Superior temporal gyrus (tissue), 1 donor: ENCODE data around the gene MNX1.

Source experiments
- DNase-seq: peaks from one replicate; pipeline ENCODE4 v3.0.0-alpha.2; 2016; ENCODE audit errors: extremely low spot score

Gene MNX1

GRCh38 chr7:157010588-157011332 lies at the start of gene MNX1:
Gene MNX1 (minus strand): TSS chr7:157010663. CDS start chr7:157010350, 313 bp downstream.
- DNase-seq, result no peak

GRCh38 chr7:157059534-157059933 lies 49.1 kb upstream of the MNX1 start:
- DNase-seq, result no peak

- no peak for DNase-seq
Measured at GRCh38 chr7:157058701-157059100, 48.2 kb upstream of the MNX1 start.

- no peak for DNase-seq
Measured at GRCh38 chr7:157058068-157058467, 47.6 kb upstream of the MNX1 start.

GRCh38 chr7:157056957-157057902 lies 46.8 kb upstream of the MNX1 start:
- DNase-seq, result no peak

- no peak for DNase-seq
Measured at GRCh38 chr7:157056246-157056645, 45.8 kb upstream of the MNX1 start.

- no peak for DNase-seq
Measured at GRCh38 chr7:157054927-157055326, 44.5 kb upstream of the MNX1 start.

- no peak for DNase-seq
Measured at GRCh38 chr7:157053118-157053517, 42.7 kb upstream of the MNX1 start.

- no peak for DNase-seq
Measured at GRCh38 chr7:157047148-157047547, 36.7 kb upstream of the MNX1 start.

GRCh38 chr7:157046681-157047080 lies 36.2 kb upstream of the MNX1 start:
- no peak for DNase-seq

GRCh38 chr7:157044943-157045660 lies 34.6 kb upstream of the MNX1 start:
- DNase-seq, result no peak

- no peak for DNase-seq
Measured at GRCh38 chr7:157044147-157044687, 33.8 kb upstream of the MNX1 start.

GRCh38 chr7:157043745-157044144 lies 33.3 kb upstream of the MNX1 start:
- no peak for DNase-seq

- DNase-seq, result no peak
Measured at GRCh38 chr7:157041514-157042277, 31.2 kb upstream of the MNX1 start.

GRCh38 chr7:157041004-157041403 lies 30.5 kb upstream of the MNX1 start:
- no peak for DNase-seq

GRCh38 chr7:157037635-157038034 lies 27.2 kb upstream of the MNX1 start:
- DNase-seq, result no peak

- DNase-seq, result no peak
Measured at GRCh38 chr7:157037028-157037427, 26.6 kb upstream of the MNX1 start.

- no peak for DNase-seq
Measured at GRCh38 chr7:157035979-157036378, 25.5 kb upstream of the MNX1 start.

- no peak for DNase-seq
Measured at GRCh38 chr7:157035302-157035701, 24.8 kb upstream of the MNX1 start.

- no peak for DNase-seq
Measured at GRCh38 chr7:157033483-157034473, 23.3 kb upstream of the MNX1 start.
